Neural progenitor cell (in vitro differentiated cells): Measurements from ENCODE around the gene NEDD9.

ENCODE experiments used
- CTCF ChIP-seq: fragments of 200-600 bp; sonication (generic); IDR thresholded peaks from 2 replicates; pipeline ENCODE4 v1.5.1; 2017; ENCODE audit warnings: antibody characterized with exemption, mild to moderate bottlenecking
- EZH2 ChIP-seq: fragments of 200-600 bp; sonication (generic); IDR thresholded peaks from 2 replicates; pipeline ENCODE4 v1.6.1; 2017; ENCODE audit warnings: antibody characterized with exemption, mild to moderate bottlenecking, moderate library complexity
- EZH2phosphoT487 ChIP-seq: fragments of 200-600 bp; sonication (generic); IDR thresholded peaks from 2 replicates; pipeline ENCODE4 v1.6.1; 2017; ENCODE audit warnings: antibody characterized with exemption

GRCh38 chr6:11190625-11191245 is 41.7 kb downstream of the NEDD9 start:
- no peak for TF ChIP-seq CTCF
- TF ChIP-seq EZH2phosphoT487, result no peak
- no peak for TF ChIP-seq EZH2
